GM19193 (cell line): ENCODE data around the gene VWA7.

Experiments used
- POLR2A ChIP-seq: IDR thresholded peaks from 4 replicates; pipeline ENCODE4 v1.6.1; 2011; ENCODE audit not compliant: insufficient read depth, insufficient read length; ENCODE audit errors: extremely low read depth

Gene VWA7

GRCh38 chr6:31741815-31742214 is 35.3 kb downstream of the VWA7 start:
- TF ChIP-seq POLR2A, result no peak

- no peak for TF ChIP-seq POLR2A
These were observed 36.5 kb downstream of the VWA7 start for GRCh38 chr6:31740397-31741223.

- TF ChIP-seq POLR2A, result peak; percentile 58
These were observed 37.3 kb downstream of the VWA7 start, which contains the start of gene MSH5 for GRCh38 chr6:31739639-31740396. Gene MSH5 (plus strand): TSS chr6:31740005. CDS start chr6:31740467, 462 bp downstream.

- peak; percentile 42 for TF ChIP-seq POLR2A
These were observed 38.8 kb downstream of the VWA7 start for GRCh38 chr6:31737991-31738979.

- TF ChIP-seq POLR2A, result peak; percentile 3
These were observed 39.7 kb downstream of the VWA7 start for GRCh38 chr6:31737315-31737990.

GRCh38 chr6:31736768-31737314 is 40.3 kb downstream of the VWA7 start:
- TF ChIP-seq POLR2A, result peak; percentile 0

GRCh38 chr6:31736021-31736767 is 40.9 kb downstream of the VWA7 start, which contains the start of gene CLIC1:
Gene CLIC1 (minus strand): TSS chr6:31736530. CDS start chr6:31736300, 230 bp downstream.
- peak; percentile 86 for TF ChIP-seq POLR2A

GRCh38 chr6:31734821-31735406 is 42.2 kb downstream of the VWA7 start:
- TF ChIP-seq POLR2A, result peak; percentile 32

- no peak for TF ChIP-seq POLR2A
These were observed 42.8 kb downstream of the VWA7 start for GRCh38 chr6:31734247-31734820.

GRCh38 chr6:31733734-31734133 is 43.4 kb downstream of the VWA7 start:
- no peak for TF ChIP-seq POLR2A

GRCh38 chr6:31732029-31732428 is 45.1 kb downstream of the VWA7 start:
- no peak for TF ChIP-seq POLR2A

- TF ChIP-seq POLR2A, result no peak
These were observed 46.5 kb downstream of the VWA7 start for GRCh38 chr6:31730631-31731086.

- TF ChIP-seq POLR2A, result peak; percentile 49
These were observed 47.0 kb downstream of the VWA7 start for GRCh38 chr6:31729979-31730630.
